HG02610 (cell line): ENCODE results near the gene NT5DC4.

Source experiments
- ATAC-seq: cut with Tn5 transposase; IDR thresholded peaks from one replicate; pipeline ENCODE4 v1.9.1; 2021; ENCODE audit warnings: mild to moderate bottlenecking, moderate library complexity; ENCODE audit not compliant: unreplicated experiment

The NT5DC4 gene

DNA sequence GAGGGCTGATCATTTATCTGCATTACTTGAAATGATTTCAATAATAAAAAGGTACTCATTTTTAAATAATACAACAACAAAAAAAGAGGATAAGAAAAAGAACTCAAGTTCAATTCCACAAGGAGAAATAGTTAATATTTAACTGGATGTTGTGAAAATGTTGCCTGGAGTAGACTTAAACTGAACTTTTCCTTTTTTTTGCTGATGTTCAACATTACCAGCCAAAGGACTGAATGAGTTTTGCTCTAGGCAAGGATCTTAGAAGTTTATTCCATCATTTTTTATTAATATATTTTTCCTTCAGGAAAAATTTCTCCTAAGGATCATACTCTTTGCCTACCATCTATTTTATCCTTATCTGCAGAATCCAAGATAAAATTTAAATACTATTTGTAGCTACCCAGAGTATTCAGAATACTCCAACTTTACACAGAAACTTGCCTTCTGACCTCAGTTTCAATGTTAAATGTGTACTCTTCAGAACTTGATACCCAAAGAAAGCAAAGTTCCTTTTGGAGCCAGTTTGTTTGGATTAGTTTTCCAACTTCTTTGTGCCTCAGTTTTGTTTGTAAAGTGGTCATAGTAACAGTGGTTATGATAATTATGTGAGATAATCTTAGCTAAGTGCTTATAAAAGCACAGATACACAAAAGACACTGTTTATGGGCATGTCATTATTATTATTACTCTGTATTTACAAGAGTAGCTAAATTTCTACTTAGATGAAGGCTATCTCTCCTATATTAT is 30.8 kb downstream of the NT5DC4 start:
- no peak for ATAC-seq

DNA sequence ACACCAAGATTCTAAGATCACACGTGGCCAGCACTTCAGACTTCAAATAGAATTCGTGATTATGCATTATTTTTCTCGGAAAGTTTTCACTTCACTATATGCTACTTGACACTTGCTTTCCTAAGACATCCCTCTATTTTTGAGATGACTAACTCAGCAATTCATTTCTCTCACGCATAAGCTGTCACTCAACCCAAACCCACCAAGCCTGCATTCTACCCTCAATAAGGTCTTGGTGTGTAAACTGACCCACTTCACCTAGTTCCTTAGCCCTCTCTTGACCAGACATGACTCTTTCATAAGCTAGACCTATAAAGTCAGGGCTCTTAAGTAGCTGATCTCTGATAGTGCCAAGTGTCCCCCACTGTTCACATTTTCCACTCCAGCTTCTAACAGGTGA is 31.8 kb downstream of the NT5DC4 start:
- no peak for ATAC-seq

DNA sequence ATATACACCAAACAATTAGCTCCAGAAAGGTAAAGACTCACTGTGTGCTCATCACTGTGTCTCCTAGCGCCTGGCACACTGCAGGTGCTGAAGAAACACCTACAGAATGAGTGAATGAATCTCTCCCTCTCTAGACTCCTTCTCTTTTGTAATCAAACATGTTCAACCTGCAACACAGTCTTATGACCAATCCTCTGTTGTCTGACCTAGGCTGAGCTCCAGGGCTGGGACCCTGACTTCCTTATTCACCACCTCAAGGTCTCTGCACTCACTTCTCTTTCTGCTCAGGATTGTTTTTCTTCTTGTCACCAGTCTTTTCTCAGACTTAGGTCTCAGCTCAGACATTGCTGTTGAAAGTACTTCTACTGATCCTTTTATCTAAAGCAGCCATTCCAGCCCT is 33.7 kb downstream of the NT5DC4 start:
- ATAC-seq: no peak

DNA sequence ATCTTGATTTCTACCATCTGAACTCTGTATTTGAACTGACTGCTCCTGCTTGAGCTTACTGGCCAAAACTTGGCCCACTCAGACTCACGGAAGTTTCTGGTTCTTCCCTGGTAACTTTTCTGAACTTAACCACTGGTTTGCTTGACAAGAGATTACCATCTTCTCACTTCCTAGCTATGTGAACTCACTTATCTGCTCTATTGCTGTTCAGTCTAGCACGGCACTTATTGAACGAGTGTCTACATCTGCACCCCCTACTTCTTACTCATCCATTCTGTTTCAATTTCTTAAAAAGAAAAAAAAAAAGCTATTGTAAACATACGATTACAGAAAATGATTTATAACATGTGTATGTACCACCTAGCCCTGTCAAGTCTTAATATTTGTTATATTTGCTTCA is 34.6 kb downstream of the NT5DC4 start:
- no peak for ATAC-seq

DNA sequence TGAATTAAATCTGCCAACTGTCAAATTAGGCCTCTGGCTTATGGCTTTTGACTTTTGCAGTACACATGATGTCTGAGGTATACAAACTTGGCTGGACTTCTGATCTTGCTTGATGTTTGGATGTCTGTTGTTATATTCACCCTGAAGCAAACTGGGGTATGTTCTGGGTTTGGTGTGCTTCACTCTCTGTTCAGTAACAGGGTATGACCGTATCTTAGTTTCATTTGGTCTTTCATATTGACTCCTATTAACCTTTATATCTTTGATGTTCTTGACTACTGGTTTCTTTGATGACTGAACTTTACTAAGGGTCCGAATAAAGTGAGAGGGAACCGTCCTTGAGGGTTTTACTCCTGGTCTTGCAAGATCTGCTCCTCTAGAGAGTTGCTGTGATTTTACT is 35.4 kb downstream of the NT5DC4 start:
- no peak for ATAC-seq

DNA sequence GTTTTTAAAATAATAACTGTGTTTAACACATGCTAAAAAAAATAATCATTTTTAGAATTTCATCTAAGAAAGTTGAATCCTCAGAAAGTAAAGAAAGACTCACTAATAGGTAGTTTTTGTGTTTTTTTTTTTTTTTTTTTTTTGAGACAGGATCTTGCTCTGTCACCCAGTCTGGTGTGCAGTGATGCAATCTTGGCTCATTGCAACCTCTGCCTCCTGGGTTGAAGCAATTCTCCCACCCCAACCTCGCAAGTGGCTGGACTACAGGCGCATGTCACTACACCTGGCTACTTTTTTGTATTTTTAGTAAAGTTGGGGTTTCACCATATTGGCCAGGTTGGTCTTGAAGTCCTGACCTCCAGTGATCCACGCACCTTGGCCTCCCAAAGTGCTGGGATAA is 36.4 kb downstream of the NT5DC4 start:
- no peak for ATAC-seq

DNA sequence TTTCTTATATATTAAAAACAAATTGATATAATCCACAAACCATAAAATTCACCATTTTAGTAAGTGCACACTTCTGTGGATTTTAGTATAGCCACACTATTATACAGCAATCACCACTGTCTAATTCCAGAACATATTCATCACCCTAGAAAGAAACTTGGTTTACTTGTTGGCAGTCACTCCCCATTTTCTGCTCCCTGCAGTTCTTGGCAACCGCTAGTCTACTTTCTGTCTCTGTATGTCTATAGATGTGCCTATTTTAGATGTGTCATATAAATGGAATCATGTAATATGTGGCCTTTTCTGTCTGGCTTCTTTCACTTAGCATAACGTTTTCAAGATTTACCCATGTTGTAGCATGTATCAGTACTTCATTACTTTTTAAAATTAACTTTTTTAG is 37.9 kb downstream of the NT5DC4 start:
- ATAC-seq: no peak

DNA sequence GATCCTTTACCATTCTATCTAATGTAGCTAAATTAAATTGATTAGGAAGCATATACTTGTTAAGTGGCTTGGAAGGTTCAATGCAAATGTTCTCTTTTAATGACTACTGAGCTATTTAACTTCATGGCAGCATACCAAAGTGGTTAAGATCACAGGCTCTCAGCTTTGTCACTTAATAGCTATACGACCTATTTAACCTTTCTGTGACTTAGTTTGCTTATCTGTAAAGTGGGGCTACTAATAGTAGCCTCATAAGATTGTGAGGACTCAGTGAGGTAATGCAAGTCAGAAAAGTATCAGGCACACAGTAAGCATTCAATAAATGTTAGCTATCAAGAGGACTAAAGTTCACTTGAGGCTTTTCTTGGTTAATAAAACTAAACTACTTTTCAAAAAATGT is 39.3 kb downstream of the NT5DC4 start:
- no peak for ATAC-seq

DNA sequence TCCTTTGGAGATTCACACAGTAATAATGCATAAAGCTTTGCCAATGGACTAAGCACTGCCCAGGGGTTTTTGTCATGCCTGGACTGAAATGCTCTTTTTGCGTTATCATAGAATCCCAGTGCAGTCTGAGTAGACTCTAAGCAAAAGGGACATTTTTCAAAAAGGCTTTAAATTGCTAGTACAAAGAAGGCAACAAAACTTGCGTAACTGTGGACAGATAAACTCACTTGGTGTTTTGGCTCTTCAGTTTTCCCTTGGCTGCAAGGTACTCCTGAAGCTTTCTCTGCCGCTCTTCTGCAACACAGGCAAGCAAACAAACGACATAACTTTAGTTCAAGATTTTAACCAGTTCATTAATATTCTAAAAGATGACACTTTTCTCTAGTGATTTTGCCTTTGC is 41.5 kb downstream of the NT5DC4 start:
- ATAC-seq: no peak

DNA sequence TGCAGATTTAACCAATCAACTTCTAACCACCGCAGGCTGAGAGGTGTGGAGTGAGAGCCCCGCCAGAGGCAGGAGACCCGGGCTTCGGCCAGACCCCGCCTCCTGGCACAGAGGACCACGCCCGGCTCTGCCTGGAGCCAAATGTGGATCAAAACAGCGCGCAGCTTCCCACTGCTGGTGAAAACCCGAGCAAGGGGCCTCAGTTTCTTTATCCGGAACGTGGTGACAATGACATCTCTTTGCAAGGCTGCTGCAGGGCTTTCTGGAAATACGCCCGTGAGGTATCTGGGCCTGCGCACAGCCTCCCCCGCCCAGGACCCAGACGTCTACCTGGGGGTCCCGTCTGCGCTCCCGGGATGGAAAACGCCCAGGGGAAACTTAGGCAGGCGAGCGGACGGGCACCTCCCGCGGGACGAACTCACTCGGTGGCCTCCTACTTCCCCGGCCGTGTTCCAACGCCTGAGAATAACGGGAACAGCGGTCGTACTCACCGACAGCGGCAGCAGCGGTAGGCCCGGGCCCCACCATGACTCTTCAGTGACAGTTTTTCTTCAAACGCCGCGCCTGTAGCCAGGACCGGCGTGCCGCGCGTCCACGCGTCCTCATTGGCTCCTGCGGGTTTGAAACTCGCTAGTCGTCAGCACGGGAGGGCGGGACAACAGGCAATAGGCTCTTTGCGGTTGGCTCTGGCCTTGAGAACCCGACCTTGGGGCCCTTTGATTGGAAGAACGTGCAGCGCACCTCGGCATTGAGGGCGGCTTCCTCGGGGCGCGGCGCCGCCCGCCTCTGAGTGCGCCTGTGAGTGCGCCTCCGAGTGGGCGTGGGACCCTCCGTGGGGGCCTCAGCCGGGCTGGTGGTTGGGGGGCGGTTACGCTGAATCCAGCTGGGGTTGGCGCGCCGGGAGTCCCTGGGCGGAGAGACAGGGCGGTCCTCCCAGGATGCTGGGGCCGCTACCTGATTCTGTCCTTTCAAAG is 43.5 kb downstream of the NT5DC4 start, which contains the start of gene CKAP2L:
TSS of gene CKAP2L (minus strand) at position 539 of the 974 bp plus-strand sequence. CDS start at position 528, 11 bp downstream.
- ATAC-seq: peak; percentile 99

DNA sequence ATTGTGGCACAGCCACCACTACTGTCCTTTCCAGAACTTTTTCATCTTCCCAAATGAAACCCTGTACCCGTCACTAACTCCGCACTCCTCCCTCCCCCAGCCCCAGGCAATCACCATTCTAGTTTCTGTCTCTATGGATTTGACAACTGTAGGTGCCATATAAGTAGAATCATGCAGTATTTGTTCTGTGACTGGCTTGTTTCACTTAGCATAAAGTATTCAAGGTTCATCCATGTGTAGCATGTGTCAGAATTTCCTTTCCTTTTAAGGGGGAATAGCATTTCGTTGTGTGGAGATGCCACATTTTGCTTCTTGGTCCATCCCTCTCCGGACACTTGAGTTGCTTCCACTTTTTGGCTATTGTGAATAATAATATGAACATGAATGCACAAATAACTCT is 44.4 kb downstream of the NT5DC4 start:
- no peak for ATAC-seq

DNA sequence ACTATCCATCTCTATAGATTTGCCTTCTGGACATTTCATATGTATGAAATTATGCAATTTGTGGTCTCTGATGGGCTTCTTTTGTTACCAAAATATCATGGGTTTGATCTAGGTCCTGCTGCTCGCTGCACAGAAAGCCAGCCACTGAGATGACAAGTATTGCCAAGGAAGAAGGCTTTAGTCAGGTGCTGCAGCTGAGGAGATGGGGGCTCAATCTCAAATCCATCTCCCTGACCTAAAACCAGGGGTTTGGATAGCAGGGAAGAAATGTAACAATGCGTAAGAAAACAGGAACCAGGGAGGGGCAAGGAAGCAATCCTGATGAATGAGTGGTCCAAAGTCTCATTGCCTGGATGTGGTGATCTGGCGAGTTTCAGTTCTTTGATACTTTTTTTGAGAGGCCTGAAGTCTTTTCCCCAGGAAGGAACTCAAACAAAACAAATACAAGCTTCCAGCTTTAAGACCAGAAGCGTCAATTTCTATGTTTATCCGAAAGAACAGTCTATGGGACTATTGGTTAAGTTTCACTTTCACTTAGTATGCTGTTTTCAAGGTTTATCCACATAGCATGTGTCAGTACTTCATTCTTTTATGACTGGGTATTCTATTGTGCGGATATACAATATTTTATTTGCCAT is 47.0 kb downstream of the NT5DC4 start:
- ATAC-seq: no peak

DNA sequence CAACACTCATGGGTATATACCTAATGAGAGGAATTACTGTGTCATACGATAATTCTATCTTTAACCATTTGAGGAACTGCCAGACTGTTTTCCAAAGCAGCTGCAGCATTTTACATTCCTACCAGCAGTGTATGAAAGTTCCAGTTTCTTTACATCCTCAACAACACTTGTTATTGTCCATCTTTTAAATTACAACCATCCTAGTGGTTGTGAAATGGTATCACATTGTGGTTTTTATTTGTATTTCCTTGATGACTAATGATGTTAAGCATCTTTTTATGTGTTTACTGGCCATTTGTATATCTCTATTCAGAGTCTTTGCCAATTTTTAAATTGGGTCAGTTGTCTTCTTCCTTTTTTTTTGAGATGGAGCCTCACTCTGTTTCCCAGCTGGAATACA is 47.6 kb downstream of the NT5DC4 start:
- ATAC-seq: no peak

DNA sequence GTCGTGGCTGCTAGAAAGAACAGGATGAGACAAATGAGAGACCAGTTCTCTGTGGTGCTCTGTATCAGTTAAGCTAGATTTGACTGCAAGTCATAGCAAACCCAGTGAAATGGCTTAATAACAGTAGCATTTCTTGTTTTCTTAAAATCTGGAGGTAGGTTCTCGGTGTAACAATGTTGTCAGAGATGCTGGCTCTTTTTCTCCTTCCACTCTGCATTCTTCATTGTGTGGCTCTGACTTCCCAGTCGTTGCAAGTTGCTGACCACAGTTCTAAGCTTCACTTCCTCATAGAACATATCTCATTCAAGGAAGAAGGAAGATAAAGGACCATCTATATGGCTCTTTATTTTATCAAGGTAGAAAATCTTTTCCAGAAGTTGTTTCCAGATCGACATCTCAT is 51.5 kb downstream of the NT5DC4 start:
- ATAC-seq: no peak

DNA sequence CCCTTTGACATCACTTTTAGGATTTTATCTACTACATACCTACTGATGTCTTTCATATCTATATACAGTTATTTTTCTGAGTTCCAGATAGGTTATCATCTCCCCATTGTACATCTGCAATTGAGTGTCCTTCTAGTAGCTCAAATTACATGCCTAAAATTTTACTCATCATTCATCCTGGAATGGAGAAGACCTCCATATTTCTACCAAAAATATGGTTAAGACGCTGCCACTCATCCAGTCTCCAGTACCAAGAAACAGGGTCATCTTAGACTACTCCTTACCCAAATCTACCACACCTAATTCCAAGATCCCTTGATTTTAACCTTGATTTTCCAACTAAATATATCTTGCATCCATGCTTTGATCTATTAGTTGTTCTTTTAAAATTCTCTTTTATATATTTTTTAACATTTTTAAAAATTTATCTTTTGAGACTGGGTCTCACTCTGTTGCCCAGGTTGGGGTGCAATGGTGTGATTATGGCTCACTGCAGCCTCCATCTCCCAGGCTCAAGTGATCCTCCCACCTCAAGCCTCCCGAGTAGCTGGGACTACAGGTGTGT is 52.2 kb downstream of the NT5DC4 start:
- ATAC-seq: no peak

DNA sequence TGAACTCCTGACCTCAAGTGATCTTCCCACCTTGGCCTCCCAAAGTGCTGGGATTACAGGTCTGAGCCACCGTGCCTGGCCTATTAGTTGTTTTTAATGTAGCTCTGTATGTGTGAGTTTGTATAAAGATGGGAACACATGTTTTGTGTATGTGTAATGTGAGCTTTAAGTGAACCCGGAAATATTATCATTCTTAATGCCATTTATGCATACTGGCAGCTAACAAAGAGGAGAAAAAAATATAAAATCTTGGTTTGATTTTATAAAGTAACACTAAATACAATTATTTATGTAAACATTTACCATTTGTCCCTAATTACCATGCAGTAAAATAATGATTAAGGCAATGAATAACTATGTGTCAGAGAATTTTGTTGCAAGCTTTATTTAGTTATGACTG is 52.7 kb downstream of the NT5DC4 start:
- ATAC-seq: no peak

DNA sequence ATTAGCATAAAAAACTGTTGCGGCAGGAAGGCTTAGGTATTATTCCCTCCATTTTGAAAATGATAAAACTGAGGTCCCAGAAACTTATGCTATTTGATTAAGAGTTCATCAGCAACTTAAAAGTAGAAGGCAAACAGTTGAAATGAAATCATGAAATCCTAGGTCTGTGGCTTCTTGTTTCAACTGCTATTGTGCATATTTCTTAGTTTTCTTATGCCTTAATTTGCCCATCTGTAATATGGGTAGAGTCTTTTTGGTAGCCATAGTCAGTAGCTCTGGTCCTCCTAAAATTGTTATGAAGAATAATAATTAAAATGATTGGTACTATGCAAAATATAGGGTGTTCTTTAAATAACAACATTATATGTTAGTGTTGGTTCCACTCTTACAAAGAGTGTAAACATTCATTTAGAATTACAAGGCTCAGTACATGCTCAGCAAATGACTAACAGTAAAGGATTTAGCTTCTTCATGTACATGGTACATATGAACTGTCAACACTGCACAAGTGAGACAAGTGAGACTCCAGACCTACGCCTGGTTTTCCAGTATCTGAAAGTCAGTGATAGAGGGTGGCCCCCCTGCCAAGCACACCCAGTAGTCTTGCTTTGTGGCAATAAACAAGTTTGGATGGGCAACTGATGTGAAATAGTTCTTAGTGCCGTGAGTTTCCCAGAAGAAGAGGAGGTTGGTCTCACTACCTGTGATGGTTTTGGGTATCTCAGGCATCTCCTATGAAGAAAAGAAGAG is 53.9 kb downstream of the NT5DC4 start:
- no peak for ATAC-seq

DNA sequence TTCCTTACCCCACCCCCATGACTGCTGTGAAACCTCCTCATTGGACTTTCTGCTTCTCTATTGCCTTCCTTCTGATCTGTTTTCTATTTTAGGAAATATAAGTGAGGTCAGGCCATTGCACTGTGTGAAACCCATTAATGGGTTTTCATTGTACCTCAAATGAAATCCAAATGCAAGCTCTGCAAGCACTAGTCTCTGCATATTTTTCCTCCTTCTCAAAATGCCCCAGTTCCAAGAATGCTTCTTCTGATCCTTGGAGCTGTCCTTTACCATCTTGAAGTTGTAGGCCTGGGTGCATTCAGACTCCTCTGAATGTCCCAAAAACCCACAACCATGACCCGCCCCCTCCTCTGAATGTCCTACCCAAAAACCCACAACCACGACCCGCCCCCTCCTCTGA is 55.3 kb downstream of the NT5DC4 start:
- no peak for ATAC-seq

DNA sequence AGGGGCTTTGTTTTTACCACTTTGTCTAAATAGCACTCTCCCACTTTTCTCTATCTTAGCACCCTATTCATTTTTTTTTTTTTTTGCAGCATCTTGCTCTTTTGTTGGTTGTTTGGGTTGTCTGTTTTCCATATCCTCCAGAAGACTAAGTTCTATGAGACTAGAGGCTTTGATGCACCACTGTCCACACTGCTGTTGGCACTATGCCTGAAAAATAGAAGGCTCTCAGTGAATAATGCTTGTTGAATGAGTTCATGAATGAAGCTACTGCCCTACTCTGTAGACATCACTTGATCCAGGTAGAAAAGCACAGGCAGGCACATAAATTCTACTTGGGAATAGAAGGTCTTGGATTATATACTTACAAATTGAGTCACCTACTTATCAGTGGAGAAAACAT is 56.2 kb downstream of the NT5DC4 start:
- no peak for ATAC-seq

DNA sequence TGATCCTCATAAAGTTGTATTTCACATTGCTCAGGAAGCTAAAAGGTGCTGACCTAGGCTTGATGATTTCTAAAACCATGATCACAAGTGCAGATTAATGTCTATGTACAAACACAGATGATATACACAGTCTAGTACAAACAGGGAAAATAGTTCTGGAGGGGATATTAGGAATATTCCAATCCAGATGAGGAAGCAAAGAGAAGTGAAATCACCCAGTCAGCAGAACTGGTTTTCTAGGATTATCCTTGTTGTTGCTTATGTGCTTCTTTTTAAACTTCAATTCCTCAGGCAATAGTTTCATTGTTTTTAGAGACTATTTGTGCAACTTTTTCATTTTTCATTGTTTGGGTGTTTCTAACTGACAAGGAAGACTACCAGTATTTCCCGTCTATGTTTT is 58.8 kb downstream of the NT5DC4 start:
- ATAC-seq: no peak
